KBM-7 (cell line): ENCODE measurements around the gene FUZ.

Experiments
- DNase-seq: peaks from one replicate; pipeline ENCODE4 v3.0.0-alpha.2; 2015
- in situ Hi-C: fragments of 300-500 bp; cut with MboI; formaldehyde crosslinking; loops from 2 replicates; pipeline ENCODE4 v1.14.3; 2020; ENCODE audit warnings: low sequenced_read_pairs, low pct_unique_long_range_greater_than_20kb, mixed read lengths

Gene FUZ

DNA sequence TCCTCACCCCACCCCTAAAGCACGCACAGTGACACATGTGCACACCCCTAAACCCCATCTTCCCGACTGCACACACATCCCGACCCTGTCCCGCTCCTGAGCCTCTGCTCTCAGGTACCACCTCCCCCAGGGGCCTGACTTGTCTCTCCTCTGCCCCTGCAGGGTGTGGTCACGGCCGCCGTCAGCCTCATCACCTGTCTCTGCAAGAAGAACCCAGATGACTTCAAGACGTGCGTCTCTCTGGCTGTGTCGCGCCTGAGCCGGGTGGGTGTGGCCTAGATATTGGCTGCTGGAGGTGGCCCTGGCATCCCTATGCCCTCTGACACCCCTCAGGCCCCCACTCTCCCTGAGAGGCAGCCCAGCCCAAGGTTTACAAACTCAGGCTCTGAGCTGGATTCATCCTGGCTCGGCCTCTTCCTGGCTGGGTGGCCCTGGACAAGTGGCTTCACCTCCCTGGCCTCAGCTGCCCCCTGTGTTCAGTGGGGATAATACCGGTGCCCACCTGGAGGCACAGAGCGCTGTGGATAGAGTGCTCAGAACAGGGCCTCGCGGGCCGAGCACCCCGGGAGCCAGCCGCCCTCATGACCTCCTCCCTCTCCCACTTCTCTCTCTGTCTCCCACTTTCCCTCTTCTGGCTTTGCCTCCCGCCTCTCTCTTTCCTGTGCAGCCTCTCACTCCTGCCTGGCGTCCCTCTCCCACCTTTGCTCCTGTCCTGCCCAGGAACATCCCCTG lies 20.1 kb downstream of the FUZ start:
- in situ Hi-C loops: no loop called here
- DNase-seq: no peak

- in situ Hi-C loops: no loop called here
- DNase-seq: no peak
Measured at GRCh38 chr19:49791776-49792445, 21.2 kb downstream of the FUZ start.

DNA sequence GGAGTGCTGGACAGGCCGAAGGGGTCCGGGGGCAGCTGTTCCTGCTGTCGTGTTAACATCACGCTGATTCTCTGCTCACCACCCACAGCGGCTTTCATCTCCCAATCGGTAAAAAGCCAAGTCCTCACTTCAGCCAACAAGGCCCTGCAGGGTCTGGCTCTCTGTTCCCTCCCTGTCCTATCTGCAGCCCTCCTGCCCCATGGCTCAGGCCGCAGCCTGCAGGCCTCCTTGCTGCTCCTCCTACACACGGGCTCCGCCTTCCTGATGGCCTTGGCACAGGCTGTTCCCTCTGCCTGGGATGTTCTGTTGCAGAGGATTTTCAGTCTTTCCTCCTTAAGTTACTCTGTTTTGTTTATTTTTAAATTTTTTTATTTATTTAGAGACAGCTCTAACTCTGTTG lies 22.2 kb downstream of the FUZ start:
- in situ Hi-C loops: no loop called here
- DNase-seq: no peak

DNA sequence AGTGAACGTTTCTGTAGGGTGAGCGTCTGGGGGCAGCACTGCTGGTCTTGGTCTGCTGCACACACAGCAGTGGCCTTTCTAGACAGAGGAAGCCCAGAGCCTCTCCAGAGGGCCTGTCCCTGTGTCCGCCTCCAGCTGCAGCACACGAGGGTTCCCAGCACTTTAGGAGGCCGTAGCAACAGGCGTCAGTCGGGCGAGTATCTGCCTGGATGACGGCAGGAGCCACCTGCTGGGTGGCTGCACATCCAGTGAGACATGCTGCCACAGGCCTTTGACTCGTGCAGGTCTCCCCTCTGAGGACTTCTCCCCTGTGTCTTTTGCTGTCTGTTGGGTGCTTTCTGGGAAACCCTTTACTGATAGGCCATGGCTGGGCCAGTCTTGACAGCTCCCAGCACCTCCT lies 24.2 kb downstream of the FUZ start:
- in situ Hi-C loops: no loop called here
- no peak for DNase-seq

GRCh38 chr19:49787746-49788145 lies 25.3 kb downstream of the FUZ start:
- in situ Hi-C loops: no loop called here
- DNase-seq: no peak

- DNase-seq: no peak
- in situ Hi-C loops: no loop called here
Measured at GRCh38 chr19:49786376-49786820, 26.7 kb downstream of the FUZ start.

GRCh38 chr19:49782515-49782914 lies 30.6 kb downstream of the FUZ start:
- in situ Hi-C loops: no loop called here
- DNase-seq: no peak

- in situ Hi-C loops: no loop called here
Measured at GRCh38 chr19:49781394-49781793, 31.7 kb downstream of the FUZ start.

DNA sequence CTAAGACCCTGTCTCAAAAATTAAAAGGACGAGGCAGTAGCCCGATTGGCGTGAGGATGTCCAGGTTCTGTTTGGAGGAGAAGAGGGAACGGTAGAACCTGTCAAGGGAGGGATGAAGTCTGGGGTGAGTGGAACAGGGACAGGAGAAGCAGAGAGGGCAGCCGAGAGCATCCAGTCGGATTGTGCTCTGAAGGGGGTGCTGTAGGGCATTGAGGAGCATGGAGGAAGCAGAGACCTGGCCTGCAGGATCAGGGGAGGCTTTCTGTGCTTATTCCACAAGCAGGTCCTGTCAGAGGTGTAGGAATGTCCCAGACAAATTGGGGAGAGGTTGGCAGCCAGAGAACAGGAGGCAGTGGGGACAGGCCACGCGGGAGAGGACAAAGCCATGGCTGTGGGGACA lies 32.2 kb downstream of the FUZ start:
- in situ Hi-C loops: no loop called here
- no peak for DNase-seq

More at GRCh38 chr19:49781394-49781793, 31.7 kb downstream of the FUZ start:
- DNase-seq: no peak

DNA sequence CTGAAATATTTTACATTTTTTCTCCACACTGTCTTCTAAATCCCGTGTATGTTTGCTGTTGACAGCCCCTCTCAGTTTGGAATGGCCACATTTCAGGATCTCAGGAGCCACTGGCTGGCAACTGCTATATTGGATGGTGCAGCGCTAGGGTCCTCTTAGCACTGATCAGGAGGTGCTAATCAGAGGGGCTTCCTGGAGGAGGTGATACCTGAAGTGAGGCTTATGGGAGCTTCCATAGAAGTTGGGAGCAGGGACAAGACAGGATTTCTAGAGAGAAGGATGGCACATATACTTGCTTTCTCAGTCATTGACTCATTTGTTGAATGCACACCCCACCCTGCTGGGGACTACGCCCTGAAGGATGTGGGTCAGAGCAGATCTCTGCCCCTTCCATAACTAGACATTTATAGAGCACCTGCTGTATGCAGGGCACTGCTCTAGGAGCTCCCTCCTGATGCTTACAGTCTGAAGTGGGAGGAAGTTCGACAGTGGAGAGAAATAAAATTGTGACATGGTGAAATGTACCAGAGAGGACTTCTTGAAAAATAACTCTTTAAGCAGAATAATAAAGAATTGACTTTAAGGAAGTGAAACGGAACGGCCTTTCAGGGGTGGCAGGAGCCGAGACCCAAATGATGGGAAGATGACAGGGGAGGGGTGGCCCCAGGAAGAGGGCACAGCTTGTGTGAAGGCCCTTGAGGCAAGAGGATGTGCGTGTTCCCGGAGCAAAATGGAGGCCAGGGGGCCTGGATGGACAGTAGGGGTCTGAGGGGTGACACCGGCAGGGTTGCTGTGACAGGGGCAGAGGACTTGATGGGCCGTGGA lies 33.1 kb downstream of the FUZ start:
- no peak for DNase-seq
- in situ Hi-C loops: no loop called here

- DNase-seq: no peak
- in situ Hi-C loops: no loop called here
Measured at GRCh38 chr19:49776371-49776764, 36.7 kb downstream of the FUZ start.

DNA sequence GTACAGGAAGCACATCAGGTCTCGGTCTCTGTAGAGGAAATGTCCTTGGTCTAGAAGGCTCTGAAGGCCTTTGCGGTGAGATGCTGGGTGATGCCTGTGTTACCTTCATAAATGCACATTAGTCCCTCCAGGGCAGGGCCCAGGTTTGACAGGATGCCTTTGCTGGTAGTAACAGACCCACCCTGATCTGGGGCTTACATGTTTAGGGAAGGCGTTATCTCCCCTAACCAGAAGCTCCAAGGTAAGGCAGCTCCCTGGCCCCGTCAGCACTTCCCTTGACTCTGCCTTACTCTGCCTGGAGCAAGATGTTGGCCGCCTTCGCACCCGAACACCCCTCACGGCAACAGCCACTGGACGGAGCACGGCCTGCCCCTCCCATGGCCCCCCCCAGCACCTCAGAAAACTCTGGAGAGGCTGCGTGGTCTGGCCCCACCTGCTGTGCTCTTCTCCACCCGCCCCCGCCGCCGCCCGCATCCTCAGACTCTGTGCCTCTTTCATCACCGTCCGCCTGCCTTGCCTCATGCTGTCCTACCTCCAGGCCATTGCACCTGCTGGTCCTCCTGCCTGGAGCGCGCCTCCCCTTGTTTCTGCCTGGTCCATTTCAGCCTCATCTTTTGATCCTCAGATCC lies 37.2 kb downstream of the FUZ start:
- in situ Hi-C loops: no loop called here
- no peak for DNase-seq

DNA sequence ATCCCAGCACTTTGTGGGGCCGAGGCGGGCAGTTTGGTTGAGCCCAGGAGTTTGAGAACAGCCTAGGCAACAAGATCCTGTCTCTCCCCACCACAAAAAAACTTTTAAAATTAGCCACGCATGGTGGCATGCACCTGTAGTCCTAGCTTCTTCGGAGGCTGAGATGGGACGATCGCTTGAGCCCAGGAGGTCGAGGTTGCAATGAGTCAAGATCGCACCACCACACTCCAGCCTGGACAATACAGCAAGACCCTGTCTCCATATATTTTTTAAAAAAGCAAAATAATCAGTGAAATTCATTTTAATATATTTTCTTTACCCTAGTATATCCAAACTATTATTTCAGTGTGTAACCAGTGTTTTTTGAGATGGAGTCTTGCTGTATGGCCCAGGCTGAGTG lies 38.1 kb downstream of the FUZ start:
- in situ Hi-C loops: no loop called here

DNA sequence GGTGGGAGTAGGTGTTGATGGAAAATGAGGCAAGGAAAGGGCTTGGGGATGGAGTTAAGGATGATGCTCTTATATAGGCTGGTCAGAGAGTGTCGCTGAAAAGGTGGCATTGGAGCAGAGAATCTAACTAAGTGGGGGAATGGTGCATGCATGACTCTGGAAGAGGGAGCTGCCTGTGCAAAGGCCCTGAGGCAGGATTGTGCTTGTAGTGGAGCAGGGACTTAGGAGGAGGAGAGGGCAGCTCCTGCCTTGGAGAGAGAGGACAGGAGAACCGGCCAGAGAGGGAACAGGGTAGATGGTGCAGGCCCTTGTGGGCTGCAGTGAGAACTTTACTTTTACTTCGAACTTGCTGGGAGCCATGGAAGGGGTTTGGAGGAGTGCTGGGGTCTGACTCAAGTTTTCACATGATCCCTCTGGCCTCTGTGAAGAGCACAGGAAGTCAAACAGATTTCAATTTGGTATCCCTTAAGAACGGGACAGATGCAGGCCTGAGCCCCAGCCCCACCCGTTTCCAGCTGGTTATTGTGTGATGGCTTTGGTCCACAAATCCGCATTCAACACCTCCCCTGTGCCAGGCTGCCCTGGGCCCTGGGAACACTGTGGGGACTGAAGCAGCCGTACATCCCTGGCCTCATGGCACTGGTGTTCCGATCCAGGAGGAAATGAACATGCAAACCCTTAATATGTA lies 39.3 kb downstream of the FUZ start:
- in situ Hi-C loops: no loop called here
- DNase-seq: no peak

More for the DNA sequence above, 38.1 kb downstream of the FUZ start:
- DNase-seq: no peak

- in situ Hi-C loops: no loop called here
- DNase-seq: no peak
Measured at GRCh38 chr19:49772850-49773432, 40.2 kb downstream of the FUZ start.

- DNase-seq: no peak
- in situ Hi-C loops: no loop called here
Measured at GRCh38 chr19:49771674-49772139, 41.4 kb downstream of the FUZ start.

DNA sequence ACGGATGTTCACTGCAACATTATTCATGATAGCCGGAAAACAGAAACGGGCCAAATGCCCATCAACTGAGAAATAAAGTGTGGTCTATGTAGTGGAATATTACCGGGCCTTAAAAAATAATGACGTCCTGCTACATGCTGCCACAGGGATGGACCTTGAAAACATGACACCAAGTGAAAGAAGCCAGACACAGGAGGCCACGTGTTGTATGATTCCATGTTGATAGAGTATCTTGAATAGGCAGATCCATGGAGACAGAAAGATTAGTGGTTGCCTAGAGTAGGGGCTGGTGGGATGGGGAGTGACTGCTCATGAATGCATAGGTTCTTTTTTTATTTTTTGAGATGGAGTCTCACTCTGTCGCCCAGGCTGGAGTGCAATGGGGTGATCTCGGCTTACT lies 42.6 kb downstream of the FUZ start:
- in situ Hi-C loops: no loop called here
- DNase-seq: no peak

DNA sequence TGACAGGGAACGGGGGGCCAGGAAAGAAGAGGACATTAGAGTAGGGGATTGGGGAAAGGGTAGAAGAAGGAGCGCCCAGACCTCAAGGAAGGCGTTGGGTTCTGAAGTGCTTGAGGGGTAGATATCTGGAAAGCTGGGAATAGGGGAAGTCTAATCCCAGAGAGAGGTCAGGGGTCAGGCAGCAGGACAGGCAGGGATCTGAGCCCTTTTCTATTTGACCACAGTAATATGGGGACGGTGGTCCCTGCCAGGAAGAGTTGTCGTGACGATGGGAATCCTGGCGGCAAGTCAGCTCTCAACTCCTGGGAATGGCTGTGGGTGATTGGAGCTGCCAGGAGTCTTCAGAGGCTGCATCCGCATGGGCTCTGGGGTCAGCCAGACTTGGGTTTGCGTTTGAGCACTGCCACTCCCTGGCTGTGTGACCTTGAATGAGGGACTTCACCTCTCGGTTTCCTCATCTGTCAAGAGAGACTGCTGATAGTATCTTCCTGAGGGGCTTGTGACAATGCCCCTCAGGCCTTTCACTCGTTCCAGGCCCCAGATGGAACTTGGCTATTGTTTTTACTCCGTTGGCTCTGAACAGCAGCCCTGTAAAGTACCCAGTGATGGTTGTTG lies 45.0 kb downstream of the FUZ start:
- no peak for DNase-seq
- in situ Hi-C loops: no loop called here
